Ovary (tissue), 3 donors: ENCODE results near the gene KRT75.

ENCODE experiments used
- EP300 ChIP-seq: sonication (generic); formaldehyde crosslinking; IDR thresholded peaks from one replicate; pipeline ENCODE4 v1.6.1; 2017; ENCODE audit warnings: antibody characterized with exemption
- POLR2A ChIP-seq: fragments of 450-650 bp; IDR thresholded peaks from one replicate; pipeline ENCODE4 v1.6.1; 2017; ENCODE audit warnings: antibody characterized with exemption, mild to moderate bottlenecking, moderate library complexity
- TF ChIP-seq, protein P1 (sequence below), 3 donors: fragments of 450-650 bp in 2 of 3; fragments of 200-600 bp in 1 of 3; IDR thresholded peaks; one replicate each; pipeline versions ENCODE4 v1.5.1 to v1.8.0; 2016 to 2022; ENCODE audit warnings: antibody characterized with exemption in 3 of 3, mild to moderate bottlenecking in 1 of 3
- donor health status: DM: no; HTN: no; CAD: no.

DNA sequence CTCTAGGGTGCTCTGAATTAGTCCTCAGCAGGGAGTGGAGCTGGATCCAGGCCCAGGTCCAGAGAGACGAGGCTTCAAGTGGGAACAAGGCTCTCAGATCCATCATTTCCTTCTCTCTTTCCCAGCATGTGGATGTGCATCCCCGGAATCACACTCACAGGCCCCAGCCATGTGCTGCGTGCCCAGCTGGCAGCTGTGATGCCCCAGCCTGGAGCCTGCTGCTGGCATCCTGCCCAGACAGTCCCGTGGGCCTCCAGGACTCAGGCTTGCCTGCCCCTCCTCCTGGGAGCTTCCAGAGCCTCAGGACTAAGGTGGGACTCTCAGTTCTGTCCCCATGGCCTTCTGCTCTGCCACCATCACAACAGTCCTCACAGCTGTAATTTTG is 42.6 kb downstream of the KRT75 start:
- TF ChIP-seq, protein P1, sequence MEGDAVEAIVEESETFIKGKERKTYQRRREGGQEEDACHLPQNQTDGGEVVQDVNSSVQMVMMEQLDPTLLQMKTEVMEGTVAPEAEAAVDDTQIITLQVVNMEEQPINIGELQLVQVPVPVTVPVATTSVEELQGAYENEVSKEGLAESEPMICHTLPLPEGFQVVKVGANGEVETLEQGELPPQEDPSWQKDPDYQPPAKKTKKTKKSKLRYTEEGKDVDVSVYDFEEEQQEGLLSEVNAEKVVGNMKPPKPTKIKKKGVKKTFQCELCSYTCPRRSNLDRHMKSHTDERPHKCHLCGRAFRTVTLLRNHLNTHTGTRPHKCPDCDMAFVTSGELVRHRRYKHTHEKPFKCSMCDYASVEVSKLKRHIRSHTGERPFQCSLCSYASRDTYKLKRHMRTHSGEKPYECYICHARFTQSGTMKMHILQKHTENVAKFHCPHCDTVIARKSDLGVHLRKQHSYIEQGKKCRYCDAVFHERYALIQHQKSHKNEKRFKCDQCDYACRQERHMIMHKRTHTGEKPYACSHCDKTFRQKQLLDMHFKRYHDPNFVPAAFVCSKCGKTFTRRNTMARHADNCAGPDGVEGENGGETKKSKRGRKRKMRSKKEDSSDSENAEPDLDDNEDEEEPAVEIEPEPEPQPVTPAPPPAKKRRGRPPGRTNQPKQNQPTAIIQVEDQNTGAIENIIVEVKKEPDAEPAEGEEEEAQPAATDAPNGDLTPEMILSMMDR (IDR thresholded peaks at IDR 0.05) = no peak
- no peak for TF ChIP-seq POLR2A
- TF ChIP-seq EP300 = no peak
